Measurements from ENCODE around the gene C1QTNF9B. TPM values are rescaled to one million over a fixed set of nuclear protein-coding genes. Genes with fewer than 3 reads are reported as not detected.

C1QTNF9B gene
- 0.37 and 1.2 TPM in 2 replicates for total RNA-seq

DNA sequence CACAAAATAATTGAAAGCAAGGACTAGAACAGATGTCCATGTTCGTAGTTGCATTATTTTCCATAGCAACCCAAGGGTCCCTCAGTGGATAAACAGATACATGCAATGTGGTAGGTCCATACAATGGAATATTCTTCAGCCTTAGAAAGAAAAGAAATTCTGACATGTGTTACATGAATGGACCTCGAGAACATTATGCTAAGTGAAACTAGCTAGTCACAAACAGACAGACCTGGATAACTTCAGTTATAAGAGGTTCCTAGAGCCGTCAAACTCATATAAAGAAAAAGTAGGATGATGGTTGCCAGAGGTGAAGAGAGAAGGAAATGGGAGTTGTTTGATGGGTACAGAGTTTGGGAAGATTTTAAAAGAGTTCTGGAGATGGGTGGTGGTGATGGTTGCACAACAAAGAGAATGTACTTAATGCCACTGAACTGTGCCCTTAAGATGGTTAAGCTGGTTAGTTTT lies at the start of gene C1QTNF9B:
Gene C1QTNF9B (minus strand): TSS at position 51 of the 468 bp plus-strand sequence.

DNA sequence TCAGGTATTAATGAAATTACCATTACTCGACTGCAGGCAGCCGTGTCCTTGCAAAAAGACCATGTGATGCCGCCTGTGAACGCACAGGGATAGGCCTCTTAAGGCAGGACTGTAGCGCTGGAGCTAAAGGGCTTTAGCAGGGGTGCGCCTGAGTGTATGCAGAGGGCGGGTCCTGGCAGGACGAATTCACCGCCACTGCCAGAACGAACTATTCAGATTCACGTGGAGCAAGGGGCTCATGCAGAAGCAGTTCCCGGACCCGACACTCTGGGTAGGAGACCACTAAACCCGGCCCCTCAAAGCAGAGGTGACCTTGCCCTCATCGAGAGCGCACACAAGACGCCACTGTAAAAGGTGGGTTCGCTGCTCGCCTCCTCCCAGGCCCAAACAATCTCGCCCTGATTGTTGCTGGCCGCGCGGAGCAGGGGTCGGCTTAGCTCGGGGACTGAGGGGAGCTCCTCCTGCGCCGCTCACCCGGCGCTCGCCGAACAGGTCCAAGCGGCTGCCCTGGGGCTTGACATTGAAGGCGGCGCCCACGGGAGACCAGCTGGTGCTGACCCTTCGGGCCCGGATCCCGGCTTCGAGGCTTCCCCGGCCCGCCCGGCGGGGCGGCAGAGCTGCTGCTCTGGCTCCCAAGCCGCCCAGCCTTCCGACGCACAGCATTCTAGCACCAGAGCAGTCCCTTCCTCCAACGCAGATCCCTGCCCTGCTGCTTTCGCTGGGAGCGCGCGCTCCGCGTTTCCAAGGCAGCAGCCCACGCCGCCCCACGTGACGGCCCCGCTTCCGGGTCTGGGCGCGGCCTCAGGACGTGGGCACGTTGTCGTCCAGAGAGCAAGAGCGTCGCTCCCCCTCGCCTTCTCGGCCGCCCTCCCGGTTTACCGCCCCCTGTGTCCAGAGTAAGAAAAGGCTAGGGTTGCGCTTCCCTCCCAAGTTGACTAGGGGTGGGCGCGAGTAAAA lies 8.4 kb downstream of the C1QTNF9B start, which contains the start of gene MIPEP:
Gene MIPEP (minus strand): TSS at position 743 of the 957 bp plus-strand sequence. CDS start 80 bp downstream, at position 663.

Other genes starting within 250 kb of the C1QTNF9B start
- gene MIPEP, start 8.1 kb downstream of the C1QTNF9B start, total RNA-seq, result 39.4 and 57.5 TPM in 2 replicates